DMS 273 (cell line): Measurements from ENCODE around the gene USP32.

Source experiments
- DNase-seq: peaks from one replicate; lab custom pipeline; 2025; ENCODE audit not compliant: unreplicated experiment; lab: John Stamatoyannopoulos, UW

Gene USP32

DNA sequence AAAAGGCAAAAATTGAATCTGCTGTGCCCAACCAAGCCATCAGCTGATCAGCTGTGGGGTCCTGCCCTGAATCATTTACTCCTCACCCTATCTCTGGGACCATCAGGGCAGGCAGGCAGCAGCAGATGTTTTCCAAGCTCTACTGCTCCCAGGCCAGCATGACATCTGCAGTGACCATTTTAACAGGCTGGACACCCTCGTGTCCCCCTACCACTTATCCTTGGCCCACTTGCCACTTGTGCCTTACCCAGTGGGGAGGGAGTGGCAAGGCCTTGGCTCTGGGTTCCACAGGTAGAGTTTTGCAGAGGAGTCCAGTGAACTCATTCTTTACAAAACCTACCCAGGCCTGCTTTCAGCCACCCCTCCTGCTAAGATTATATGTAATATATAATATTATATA lies 254.2 kb downstream of the USP32 start:
- no peak for DNase-seq

DNA sequence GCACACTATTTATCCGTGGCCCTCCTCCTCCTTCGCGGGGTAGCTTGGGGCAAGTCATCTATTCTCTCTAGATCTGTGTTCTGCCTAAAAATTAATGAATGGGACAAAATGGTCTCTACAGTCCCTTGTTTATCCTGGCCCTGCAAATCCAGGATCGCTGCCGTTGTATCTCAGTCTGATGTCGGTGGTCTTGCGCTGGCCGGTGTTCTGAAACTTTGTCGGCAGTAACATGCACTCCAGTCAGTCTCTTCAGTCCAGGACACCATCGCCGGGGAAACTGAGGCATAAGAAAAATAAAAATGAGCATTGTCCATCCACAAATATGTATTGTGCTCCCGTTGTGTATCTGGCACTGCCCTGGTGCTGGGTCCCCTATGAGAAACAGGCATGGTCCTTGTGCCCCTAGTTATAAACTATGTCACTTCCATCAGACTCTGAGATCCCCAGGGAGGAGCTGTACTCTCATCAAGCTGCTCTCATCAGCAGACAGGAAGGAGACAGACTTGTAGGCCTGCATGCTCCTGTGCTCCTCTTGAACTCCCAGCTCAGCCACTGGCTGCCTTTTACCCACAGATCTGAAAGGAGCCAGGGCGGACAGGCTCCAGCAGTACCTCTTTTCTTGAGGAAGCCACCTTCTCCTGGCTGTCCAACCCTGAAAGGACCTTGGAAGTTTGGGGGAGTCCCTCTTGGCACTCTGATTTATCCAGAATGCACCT lies 255.8 kb downstream of the USP32 start:
- no peak for DNase-seq

DNA sequence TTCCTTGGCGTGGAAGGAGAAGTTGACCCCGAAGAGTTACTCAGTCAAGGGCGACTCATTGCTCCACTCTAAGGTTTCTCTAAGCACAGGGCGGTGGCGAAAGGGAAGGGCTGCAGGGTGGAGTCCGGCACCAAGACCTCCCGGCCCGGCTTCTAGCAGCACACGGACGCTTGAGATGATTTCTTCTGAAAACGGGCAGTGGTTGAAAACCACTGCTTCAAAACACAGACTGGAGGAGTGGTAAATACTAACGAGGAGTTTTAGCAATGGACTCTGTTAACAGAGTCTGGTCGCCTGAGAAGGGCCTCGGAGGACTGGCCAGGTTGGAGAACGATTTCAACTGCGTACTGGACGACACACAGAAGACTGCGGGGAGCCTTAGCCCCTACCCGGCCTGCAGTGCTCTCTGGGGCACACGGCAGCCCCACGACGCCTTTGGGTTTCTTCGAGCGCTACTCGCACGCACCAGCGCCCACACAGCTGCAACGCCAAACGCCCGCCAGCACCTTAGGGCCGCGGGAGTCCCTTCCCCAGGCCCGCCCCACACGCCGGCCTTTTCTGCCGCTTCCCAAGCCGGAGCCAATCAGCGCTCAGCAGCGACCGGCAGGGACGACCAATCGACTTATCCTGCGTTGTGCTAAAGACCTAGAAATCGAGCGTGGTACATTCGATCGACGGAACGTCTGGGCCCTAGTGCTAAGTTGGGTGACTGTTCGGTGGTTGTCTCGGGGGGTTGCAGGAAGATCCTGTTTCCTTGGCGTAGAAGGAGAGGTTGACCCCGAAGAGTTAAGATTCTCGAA lies 256.6 kb downstream of the USP32 start:
- DNase-seq: peak; percentile 97

DNA sequence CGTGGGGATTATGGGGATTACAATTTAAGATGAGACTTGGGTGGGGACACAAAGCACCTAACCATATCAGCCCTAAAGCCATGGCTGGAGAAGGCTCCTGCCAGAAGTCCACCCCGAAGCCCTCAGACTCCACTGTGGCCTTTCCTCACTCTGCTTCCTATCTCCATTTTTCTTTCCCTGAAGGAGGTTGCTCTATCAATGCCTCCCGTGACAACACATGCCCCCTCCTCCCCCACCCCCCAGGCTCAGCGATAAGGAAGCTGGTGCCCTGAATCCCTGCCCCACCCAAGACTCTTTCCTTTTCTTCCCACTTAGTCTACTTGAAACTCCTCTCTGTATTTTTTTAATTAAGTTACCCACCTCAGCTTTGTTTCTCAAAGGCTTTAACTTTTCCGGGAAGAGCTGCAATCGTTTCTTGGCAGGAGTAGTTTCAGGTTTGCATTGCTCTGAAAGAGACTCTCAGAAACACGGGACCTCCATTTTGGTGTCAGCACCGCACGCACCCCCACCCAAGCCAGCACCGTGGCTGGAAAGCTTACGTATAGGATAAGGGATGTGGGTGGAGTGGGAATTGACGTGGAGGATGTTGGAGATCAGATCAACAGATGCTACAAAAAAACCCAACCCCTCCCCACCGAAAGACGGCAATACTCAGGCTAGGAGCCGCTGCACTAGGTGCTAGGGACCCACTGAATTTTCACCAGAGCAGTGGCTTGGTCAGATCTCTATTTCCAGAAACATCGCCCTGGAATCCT lies 257.4 kb downstream of the USP32 start:
- peak; percentile 59 for DNase-seq

DNA sequence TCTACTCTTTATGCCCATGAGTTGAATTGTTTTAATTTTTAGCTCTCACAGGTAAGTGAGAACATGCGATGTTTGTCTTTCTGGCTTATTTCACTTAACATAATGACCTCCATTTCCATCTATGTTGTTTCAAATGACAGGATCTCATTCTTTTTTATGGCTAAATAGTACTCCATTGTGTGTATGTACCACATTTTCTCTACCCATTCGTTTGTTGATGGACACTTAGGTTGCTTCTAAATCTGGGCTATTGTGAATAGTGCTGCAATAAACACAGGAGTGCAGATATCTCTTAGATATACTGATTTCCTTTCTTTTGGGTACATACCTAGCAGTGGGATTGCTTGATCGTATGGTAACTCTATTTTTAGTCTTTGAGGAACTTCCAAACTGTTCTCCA lies 261.5 kb downstream of the USP32 start:
- no peak for DNase-seq

DNA sequence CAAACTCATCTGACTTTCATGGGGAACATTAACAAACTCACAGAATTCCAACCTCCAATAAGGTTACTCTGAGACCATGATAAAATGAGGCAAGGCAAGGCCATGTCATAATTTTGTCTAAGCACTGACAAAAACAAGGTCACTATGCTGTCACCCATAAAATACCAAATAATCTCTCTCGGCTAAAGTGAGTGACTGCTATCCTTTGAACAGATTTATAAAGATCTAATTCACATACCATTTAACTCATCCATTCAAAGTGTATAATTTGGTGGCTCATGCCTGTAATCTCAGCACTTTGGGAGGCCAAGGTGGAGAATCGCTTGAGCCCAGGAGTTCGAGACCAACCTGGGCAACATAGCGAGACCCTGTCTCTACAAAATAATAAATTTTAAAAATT lies 262.8 kb downstream of the USP32 start:
- DNase-seq: no peak
